ENCODE data around the gene SLC40A1.

The SLC40A1 gene

DNA sequence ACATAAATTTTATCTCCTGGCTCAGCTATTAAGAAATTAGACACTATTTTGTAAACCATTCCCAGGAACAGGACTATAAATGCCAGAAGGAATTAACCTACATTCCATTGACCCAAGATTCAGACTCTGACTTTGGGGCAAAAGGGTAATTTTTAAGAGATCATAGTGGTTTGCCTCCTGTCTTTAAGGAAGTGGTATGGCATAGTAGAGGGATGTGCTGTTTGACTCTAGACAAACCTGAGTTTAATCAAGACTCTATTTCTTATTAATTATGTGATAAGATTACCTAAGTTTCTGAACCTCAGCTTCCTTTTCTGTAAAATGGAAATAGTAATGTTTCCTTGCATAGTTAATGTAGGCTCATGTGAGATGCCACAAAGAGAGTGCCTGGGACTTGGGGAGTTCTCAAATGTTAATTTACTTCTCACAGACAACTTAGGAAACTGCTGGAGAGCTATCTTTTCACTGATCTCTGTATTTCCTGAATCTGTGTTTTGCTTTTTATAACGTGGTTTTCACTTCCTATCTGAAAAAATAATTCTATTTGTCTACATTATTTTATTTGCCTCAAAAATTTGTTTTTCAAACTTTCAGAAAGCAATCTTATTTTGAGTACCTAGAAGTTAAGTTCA lies 11.9 kb upstream of the SLC40A1 start:
- no peak overlapping the region for H3K4me3 ChIP-seq (ENCODE audit: low read depth, low read length)
- ChIA-PET CTCF (no interaction called here), POLR2A (no interaction called here)

GRCh38 chr2:189587780-189588179 lies 7.2 kb upstream of the SLC40A1 start:
- DNase-seq (ENCODE audit: low read depth, low spot score): no peak
- ChIA-PET CTCF (no interaction called here), POLR2A (no interaction called here)
- H3K4me3 ChIP-seq (ENCODE audit: low read depth, low read length): no peak overlapping the region
- TF ChIP-seq CTCF (IDR thresholded peaks at IDR 0.05; ENCODE audit: insufficient read depth, low read length, missing control alignments): no peak

More for the DNA sequence above, 11.9 kb upstream of the SLC40A1 start:
- no peak for TF ChIP-seq CTCF (IDR thresholded peaks at IDR 0.05; ENCODE audit: insufficient read depth, low read length, missing control alignments)
- no peak for DNase-seq (ENCODE audit: low read depth, low spot score)

DNA sequence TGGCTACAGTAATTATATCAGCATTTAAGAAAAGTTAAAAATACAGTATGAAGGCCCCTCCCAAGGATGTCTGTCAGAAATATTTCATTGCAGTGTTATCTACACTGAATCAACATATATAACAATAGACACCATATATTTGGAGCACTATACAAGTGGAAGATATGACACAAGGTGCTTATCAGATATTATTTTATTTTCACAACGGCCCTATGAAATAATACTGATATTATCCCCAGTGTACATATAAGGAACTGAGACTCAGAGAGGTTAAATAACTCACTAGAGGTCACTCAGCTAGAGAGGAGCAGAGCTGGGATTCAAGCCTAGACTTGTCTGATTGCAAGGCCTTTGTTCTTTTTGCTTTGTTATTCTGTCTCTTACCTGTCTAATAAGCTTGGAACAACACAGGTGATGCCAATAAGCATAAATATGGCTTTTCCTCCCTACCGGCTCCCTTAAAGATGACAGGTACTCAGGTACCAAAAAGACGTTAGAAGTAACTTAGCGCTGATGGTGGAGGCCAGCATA lies 4.7 kb upstream of the SLC40A1 start:
- TF ChIP-seq CTCF (IDR thresholded peaks at IDR 0.05; ENCODE audit: insufficient read depth, low read length, missing control alignments): no peak
- ChIA-PET CTCF (no interaction called here), POLR2A (no interaction called here)
- no peak overlapping the region for H3K4me3 ChIP-seq (ENCODE audit: low read depth, low read length)
- DNase-seq (ENCODE audit: low read depth, low spot score): no peak

DNA sequence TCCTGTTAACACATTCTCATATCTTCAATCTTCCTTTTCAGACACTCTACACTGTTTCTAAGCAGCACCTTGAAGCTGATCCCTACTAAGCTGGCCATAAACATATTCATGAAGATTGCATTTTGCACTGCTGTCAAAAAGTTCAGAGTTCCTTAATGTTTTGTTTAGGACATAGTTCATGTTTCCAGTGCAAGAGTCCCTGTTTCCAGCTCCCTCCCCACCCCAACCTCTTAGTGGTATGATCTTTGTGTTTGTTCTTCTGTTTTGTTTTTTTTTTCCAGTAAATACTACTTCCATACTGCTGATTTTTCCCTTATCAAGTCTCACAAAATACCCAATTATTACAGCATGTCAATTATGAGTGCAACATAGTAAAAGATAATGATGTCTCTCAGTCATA lies 4.1 kb upstream of the SLC40A1 start:
- H3K4me3 ChIP-seq (ENCODE audit: low read depth, low read length): no peak overlapping the region
- TF ChIP-seq CTCF (IDR thresholded peaks at IDR 0.05; ENCODE audit: insufficient read depth, low read length, missing control alignments): no peak
- ChIA-PET CTCF (no interaction called here), POLR2A (no interaction called here)
- no peak for DNase-seq (ENCODE audit: low read depth, low spot score)

DNA sequence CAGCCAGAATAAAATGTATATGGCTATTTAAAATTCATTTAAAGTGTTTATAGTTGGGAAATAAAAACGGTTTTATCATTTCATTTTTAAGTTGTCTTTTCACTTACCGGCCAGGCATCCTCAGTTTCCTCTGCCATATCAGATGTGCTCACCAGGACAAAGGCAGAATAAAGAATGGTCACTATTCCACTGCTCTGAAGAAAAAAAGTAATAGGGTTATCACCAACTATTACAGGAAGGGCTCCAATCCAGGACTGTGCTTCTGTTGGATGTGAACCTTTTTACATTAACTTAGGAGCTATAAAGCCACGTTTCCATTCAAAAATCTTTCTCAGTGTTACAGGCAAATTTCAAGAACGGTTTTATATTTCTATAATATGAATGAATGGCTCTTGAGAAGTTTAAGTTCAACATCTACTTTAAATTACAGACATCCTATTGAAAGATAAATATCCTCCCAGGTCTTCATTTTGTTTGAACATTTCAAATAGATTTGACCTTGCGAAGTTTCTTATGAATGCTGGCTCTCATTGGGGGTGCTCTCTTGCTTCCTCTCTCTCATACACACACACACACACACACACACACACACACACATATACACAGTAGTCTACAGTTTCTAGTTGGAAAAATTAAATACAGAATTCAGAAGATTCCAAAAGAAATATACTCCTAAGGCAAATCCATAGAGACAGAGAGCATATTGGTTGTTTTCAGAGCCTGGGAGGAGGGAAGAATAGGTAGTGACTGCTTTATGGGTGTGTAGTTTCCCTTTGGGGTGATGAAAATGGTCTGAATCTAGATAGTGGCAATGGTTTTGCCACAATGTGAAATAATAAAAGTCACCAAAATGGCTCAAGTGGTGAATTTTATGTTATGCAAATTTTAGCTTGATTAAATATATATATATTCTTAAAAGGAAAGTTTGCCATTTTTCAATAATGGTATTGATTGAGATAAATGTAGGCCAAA lies 2.9 kb upstream of the SLC40A1 start:
- H3K4me3 ChIP-seq (ENCODE audit: low read depth, low read length): no peak overlapping the region
- POLR2A ChIA-PET: no interaction called here
- TF ChIP-seq CTCF (IDR thresholded peaks at IDR 0.05; ENCODE audit: insufficient read depth, low read length, missing control alignments): no peak
- DNase-seq (ENCODE audit: low read depth, low spot score): no peak
- CTCF ChIA-PET: no interaction called here

- TF ChIP-seq CTCF (IDR thresholded peaks at IDR 0.05; ENCODE audit: insufficient read depth, low read length, missing control alignments): no peak
- CTCF ChIA-PET: no interaction called here
These were observed 2.2 kb upstream of the SLC40A1 start for GRCh38 chr2:189582809-189583192.

More at GRCh38 chr2:189582809-189583192, 2.2 kb upstream of the SLC40A1 start:
- POLR2A ChIA-PET: no interaction called here
- no peak overlapping the region for H3K4me3 ChIP-seq (ENCODE audit: low read depth, low read length)
- DNase-seq (ENCODE audit: low read depth, low spot score): no peak

All from AG04449 (cell line).